Measurements from ENCODE around the gene CCNT1.
"Not testable (repeated sequence)": the region's sequence is repeated elsewhere in the genome, so short reads cannot be mapped to it uniquely, and the experiment has no call there.

CCNT1 gene

DNA sequence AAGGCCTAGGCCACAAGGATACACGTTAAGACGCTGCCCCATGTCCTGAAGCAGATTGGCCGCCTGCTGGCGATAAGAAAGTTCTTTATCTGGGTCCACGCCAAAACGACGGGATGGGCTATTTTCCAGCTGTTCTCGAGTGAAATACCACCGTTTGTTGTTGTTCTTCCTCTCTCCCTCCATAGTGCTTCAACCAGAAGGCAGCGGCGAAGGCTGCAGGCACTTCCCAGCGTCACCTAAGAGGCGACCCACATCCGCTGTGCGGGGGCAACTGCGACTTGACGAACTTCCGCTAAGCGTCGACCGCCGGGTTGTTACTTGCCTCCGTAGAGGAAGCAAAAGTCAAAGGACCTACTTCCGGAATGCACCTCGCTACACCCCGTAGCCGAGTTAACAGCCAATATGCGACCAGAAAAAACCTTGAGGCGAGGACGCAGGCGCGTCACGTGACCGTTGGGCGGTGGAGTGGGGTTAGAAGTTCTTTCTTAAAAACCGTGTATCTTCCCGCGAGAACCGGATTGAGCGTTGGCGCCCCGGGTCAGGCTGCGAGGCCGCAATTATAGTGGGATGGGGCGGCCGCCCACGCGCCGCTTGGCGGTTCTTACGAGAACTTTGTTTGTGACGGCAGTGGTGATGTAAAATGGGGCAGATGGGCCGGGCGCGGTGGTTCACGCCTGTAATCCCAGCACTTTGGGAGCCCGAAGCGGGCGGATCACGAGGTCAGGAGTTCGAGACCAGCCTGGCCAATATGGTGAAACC, at the start of gene CCNT1:
Gene CCNT1 (minus strand): TSS at position 215 of the 759 bp plus-strand sequence. CDS start 32 bp downstream, at position 183.
- DNase-seq, result peak; percentile 99

DNA sequence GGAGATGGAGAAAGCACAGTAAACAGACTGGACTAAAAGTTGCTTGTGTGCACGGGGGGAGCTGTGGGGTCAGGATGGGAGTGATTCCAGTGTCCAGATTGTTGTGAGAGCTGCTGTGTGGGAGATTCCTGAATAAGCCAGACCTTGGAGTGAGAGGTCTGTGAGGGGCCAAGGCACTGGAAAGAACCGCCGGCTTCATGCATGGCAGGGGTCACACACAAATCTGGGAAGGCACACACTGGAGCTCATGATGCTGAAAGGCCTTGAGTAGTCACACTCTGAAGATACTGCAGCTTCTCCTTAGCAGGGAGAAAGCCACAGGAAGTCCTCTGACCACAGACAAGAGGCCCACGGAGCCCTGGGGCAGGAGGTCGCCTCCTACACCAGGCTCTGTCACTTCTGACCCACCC, 49.3 kb upstream of the CCNT1 start:
- DNase-seq, result no peak

GRCh38 chr12:48764521-48764920, 48.0 kb upstream of the CCNT1 start:
- no peak for DNase-seq

GRCh38 chr12:48758737-48759136, 42.2 kb upstream of the CCNT1 start:
- no peak for DNase-seq

DNA sequence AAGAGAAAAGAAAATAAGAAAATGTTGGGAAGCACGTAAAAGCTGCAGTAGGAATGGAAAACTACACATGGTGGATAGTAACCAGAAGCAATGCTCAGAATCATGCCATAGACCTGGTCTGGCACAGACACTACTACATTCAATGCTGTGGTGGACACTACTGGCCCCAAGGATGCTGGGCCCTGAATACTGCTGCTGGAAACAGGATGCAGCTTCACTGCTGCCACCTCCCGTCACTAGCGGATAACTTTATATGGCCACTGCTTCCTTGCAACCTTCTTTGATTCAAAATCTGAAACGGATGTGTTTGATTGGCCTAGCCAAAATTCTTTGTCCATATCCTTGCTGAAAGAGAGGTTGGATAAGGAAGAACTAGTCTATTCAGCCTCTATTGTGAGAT, 41.7 kb upstream of the CCNT1 start:
- DNase-seq, result no peak

DNA sequence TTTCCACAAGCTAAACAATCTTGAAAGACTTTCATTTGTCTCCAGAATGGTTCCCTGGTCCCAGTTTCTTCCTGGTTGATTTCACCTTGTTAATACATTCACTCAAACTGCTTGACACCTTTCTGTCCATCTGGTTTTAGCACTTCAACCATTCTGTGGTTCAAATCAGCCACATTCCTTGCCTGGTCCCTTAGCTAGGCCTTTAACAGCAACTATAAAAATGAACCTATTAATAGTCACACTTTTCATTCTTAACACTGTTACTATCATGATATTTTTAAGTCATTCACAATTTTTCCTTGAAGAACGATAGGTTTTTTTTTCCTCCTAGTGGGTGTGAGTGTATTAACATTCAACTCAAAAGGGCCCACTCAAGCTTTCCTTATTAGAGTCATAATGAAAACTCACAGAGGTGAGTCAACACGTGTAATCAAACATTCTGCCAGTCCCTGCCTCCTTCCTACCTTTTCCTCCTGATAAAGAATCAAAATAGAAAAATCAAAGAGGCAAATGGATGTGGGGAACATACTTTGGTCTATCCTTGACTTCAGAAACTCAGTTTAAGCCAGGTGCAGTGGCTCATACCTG, 34.4 kb upstream of the CCNT1 start:
- DNase-seq, result no peak

DNA sequence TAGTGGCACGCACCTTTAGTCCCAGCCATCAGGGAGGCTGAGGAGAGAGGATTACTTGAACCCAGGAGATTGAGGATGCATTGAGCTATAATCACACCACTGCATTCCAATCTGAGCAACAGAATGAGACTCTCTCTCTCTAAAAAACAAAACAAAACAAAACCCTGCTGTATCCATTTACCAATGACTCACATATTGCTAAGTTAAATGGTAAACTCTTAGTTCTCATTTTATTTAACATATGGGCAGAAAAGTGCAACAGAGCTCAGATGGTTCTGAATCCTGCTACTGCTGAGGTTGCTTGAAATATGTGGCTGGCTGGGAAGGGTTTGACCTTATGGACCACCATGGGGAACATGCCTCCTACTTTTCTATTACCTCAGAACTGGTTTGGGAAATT, 33.7 kb upstream of the CCNT1 start:
- no peak for DNase-seq

DNA sequence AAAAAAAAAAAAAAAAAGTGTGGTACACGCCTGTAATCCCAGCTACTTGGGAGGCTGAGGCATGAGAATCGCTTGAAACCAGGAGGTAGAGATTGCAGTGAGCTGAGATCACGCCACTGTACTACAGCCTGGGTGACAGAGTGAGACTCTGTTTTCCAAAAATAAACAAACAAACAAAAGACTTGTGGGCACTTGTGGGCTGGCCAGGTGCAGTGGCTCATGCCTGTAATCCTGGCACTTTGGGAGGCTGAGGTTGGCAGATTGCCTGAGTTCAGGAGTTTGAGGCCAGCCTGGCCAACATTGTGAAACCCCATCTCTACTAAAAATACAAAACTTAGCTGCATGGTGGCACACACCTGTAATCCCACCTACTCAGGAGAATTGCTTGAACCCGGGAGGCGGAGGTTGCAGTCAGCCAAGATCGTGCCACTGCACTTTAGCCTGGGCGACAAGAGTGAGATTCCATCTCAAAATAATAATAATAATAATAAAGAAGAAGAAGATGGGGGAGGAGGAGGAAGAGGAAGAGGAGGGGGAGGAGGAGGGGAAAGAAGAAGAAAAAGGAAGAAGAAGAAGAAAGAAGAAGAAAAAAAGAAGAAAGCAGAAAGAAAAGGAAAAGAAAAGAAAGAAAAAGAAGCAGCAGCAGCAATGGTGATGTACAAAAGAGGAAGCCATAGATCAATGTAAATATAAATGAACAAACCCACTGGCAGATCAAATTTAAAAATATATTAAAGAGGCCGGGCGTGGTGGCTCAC, 27.9 kb upstream of the CCNT1 start:
- DNase-seq, result no peak

GRCh38 chr12:48739618-48740269, 23.2 kb upstream of the CCNT1 start:
- no peak for DNase-seq

- no peak for DNase-seq
These were observed 19.9 kb upstream of the CCNT1 start for GRCh38 chr12:48736456-48736855.

- no peak for DNase-seq
These were observed 12.3 kb upstream of the CCNT1 start for GRCh38 chr12:48728807-48729206.

DNA sequence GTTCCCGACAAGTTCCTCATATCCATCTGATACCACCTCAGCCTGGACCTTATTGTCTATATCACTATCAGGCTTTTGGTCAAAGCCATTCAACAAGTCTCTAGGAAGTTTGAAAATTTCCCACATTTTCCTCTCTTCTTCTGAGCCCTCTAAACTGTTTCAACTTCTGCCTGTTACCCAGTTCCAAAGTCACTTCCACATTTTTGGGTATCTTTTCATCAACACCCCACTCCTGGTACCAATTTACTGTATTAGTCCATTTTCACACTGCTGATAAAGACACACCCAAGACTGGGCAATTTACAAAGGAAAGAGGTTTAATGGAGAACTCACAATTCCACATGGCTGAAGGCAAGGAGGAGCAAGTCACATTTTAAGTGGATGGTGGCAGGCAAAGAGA, 4.2 kb upstream of the CCNT1 start:
- DNase-seq, result not testable (repeated sequence)

DNA sequence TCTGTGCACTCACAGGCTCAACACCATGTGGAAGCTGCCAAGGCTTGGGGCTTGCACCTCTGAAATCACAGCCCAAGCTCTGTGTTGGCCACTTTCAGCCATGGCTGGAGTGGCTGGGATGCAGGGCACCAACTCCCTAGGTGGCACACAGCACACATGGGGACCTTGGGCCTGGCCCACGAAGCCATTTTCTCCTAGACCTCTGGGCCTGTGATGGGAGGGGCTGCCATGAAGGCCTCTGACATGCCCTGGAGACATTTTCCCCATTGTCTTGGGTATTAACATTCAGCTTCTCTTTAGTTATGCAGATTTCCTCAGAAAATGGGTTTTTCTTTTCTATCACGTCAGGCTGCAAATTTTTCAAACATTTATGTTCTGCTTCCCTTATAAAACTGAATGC, 3.7 kb upstream of the CCNT1 start:
- DNase-seq, result not testable (repeated sequence)

- DNase-seq, result not testable (repeated sequence)
These were observed 2.5 kb upstream of the CCNT1 start for GRCh38 chr12:48719002-48719401.

DNA sequence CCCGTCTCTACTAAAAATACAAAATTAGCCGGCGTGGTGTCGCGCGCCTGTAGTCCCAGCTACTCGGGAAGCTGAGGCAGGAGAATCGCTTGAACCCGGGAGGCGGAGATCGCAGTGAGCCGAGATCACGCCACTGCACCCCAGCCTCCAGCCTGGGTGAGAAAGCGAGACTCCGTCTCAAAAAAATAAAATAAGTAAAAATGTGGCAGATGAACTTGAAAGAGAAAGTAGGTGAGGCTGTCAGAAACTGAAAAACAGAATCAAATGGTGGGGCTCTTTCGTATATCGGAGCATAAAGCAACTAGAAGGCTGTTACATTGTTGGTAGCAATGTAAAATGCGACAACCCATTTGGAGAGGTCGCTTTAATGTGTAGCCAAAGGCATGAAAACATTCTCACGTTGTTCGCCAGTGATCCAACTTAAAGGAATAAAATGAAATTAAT, 767 bp upstream of the CCNT1 start:
- DNase-seq, result no peak

DNA sequence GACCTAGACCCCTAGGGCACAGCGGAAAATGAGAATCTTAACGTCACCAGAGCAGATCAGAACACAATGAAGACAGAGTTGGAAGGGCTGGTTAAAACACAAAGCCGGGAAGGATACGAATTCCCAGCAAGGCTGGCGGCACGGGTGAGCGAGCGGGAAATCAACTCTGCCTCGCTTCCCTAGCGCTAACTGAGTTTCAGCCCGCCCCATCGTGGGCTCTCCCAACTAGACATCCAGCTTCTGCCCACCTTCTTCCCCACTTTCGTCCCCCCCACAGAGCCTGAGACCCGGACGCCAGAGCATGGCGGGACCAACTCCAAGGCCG, 377 bp downstream of the CCNT1 start:
- DNase-seq, result no peak

DNA sequence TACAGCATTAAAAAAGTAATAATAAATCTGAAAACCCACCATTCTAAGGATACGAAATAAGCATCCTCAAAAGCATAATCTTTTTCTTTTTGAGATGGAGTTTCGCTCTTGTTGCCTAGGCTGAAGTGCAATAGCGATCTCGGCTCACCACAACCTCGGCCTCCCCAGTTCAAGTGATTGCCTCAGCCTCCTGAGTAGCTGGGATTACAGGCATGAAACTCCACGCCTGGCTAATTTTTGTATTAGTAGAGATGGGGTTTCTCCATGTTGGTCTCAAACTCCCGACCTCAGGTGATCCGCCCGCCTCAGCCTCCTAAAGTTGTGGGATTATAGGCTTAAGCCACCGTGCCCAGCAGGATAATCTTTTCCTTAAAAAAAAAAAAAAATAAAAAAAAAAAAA, 4.3 kb downstream of the CCNT1 start:
- no peak for DNase-seq

- not testable (repeated sequence) for DNase-seq
These were observed 17.7 kb downstream of the CCNT1 start for GRCh38 chr12:48698822-48699221.

- DNase-seq, result no peak
These were observed 19.9 kb downstream of the CCNT1 start for GRCh38 chr12:48696626-48697025.

- DNase-seq, result no peak
These were observed 20.6 kb downstream of the CCNT1 start for GRCh38 chr12:48695859-48696258.

DNA sequence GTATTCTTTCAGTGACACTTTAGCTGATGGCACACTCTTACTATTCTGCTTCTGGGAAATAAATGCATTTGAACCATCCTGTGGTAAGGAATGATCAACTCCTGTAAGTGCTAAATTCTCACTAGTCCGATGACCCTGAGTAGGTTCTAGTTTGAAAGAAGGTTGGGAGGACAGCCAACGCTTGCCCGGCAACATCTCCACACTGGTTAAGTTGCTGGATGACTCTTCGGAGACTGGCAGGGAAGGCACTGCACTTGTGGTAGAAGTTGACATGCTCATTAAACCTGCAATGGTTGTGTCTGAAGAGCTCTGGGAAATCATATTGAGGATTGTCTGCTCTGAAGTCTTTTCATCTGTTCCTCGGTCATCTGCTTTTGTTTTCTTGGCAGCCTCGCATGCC, 22.5 kb downstream of the CCNT1 start:
- DNase-seq, result no peak

DNA sequence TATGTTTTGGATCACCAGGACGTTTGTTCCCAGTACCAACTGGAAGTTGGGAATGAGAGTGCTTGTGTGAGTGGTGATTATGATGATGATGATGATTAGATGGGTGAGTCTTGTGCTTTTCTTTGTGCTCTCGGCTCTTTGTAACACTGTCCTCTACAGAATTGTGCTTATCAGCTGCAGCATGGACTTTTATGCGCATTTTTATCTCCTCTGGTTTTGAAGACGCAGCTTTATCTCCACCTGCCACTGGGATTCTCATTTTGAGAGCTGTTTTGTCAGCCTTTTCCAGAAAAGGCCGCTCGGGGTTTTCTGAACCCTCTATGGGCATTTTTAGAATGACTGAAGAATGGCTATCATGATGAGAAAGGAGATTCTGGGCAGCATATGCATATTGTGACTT, 22.9 kb downstream of the CCNT1 start:
- DNase-seq, result no peak

DNA sequence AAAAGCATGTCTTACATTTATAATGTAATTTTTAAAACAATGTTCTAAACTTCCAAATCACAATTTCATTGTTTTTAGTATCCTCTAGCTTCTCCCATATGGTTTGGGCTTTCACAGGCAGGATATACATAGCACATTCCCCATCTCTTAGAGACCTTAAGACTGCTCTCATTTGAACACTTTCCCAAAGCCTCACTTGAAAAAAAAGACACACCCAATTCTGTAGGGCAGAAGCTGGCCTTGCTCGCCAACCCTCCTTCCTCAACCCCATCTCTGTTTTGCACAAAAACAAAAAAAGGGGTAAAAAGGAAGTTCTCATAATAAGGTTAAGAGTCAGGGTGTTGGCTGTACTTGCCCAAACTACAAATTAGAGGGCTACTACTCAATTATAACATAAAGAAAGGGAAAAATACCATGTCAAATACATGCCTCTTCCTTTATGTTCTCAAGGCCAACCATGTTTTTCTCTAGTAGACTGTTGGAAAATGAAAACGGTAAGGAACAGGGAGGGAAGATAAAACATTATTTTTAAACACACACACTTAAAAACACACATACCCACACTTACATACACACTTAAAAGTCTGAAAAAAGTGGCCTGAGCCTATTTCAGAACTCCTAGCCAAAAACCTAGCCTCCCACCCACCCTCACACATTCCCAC, 24.6 kb downstream of the CCNT1 start:
- no peak for DNase-seq

Data from NCI-H1417 treated with DMSO at 0.1 percent for 48 hours (cell line).